Activated naive CD4-positive, alpha-beta T cell treated with anti-CD3 and anti-CD28 coated beads, Interleukin-2, amount 50 U/mL, for 24 hours (primary cell): ENCODE results near the gene MYO15B.

Experiments
- H3K27ac Mint-ChIP-seq: one replicate; pipeline ENCODE4 v1.8.0; 2021; ENCODE audit warnings: mild to moderate bottlenecking, mixed read lengths
- H3K27me3 Mint-ChIP-seq: one replicate; pipeline ENCODE4 v1.8.0; 2021; ENCODE audit warnings: mixed read lengths
- H3K36me3 Mint-ChIP-seq: one replicate; pipeline ENCODE4 v1.8.0; 2021; ENCODE audit warnings: mixed read lengths
- H3K4me1 Mint-ChIP-seq: one replicate; pipeline ENCODE4 v1.8.0; 2021; ENCODE audit warnings: mixed read lengths
- H3K4me3 Mint-ChIP-seq: one replicate; pipeline ENCODE4 v1.8.0; 2021; ENCODE audit warnings: mild to moderate bottlenecking, mixed read lengths
- H3K9me3 Mint-ChIP-seq: one replicate; pipeline ENCODE4 v1.8.0; 2021; ENCODE audit warnings: mixed read lengths

The MYO15B gene

DNA sequence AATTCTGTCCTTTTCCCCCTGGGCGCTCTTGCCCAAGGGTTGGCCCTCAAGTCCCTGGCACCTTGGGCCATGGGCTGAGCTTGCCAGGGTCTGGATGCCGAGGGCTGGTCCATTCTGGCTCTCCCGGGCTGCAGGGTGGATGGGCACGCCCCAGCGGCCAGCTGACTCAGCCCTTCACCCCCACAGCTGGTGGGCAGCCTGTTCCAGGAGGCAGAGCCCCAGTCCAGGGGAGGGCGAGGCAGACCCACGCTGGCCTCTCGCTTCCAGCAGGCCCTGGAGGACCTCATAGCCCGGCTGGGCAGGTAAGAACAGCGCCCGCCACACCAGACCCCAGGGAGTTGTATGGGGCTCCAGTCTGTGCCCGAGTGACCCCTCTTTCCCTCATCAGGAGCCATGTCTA lies 15.0 kb downstream of the MYO15B start:
- no peaks in the 10 kb centered on the region for H3K4me1 Mint-ChIP-seq
- H3K36me3 Mint-ChIP-seq = no peaks in the 10 kb centered on the region
- H3K4me3 Mint-ChIP-seq = no peak overlapping the region
- no peak overlapping the region for H3K27ac Mint-ChIP-seq
- H3K9me3 Mint-ChIP-seq = no peaks in the 10 kb centered on the region
- H3K27me3 Mint-ChIP-seq = no peaks in the 10 kb centered on the region

- no peak overlapping the region for H3K27ac Mint-ChIP-seq
- no peak overlapping the region for H3K4me3 Mint-ChIP-seq
- H3K4me1 Mint-ChIP-seq = no peaks in the 10 kb centered on the region
- no peaks in the 10 kb centered on the region for H3K27me3 Mint-ChIP-seq
- H3K9me3 Mint-ChIP-seq = no peaks in the 10 kb centered on the region
- H3K36me3 Mint-ChIP-seq = no peaks in the 10 kb centered on the region
These were observed 15.5 kb downstream of the MYO15B start for GRCh38 chr17:75603123-75603522.

DNA sequence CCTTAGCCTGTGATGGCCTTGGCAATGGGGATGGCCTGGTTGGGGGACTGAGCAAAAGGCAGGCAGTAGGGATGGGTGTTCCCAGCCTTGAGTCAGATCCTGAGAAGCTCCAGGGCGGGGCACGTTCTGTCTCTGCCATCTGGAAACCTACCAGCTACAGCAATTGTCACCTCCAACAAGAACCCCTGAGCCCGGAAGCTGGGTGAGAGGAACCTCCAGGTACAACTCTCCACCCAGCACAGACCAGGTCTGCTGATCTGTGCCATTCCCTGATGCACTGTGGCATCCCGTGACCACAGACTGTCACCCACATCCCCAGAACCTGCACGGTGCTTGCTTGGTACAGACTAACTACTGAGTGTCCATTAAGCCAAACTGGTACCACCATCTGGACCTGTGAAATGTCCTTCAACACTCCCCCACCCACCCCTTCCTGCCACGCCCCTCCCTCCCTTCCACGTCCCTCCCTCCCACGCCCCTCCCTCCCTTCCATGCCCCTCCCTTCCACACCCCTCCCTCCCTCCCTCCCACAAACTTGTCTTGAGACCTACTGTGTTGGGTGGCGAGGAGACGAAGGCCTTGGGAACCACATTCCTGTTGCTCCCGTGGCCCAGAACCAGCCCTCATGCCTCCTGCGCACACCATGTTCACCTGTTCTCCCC lies 16.6 kb downstream of the MYO15B start:
- Mint-ChIP-seq H3K9me3 (no peaks in the 10 kb centered on the region), H3K27ac (no peak overlapping the region), H3K4me3 (no peak overlapping the region), H3K4me1 (no peaks in the 10 kb centered on the region), H3K36me3 (no peaks in the 10 kb centered on the region), H3K27me3 (no peaks in the 10 kb centered on the region)

GRCh38 chr17:75605790-75606189 lies 18.2 kb downstream of the MYO15B start:
- H3K27me3 Mint-ChIP-seq = no peaks in the 10 kb centered on the region

DNA sequence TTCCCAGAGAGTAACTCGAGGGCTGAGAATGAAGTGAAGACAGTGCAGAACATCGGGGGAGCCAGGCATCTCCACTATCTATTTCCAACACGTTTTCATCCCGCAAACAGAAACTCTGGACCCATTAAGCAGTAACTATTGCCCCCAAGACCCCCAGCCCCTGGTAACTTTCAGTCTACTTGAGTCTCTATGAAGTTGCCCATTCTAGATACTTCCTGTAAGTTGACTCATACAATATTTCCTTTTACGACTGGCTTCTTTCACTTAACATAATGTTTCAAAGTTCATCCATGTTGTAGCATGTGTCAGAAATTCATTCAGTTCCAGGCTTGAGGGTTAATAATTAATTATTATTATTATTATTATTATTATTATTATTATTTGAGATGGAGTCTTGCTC lies 19.5 kb downstream of the MYO15B start:
- H3K4me3 Mint-ChIP-seq = no peak overlapping the region
- no peak overlapping the region for H3K27ac Mint-ChIP-seq
- no peaks in the 10 kb centered on the region for H3K27me3 Mint-ChIP-seq
- H3K4me1 Mint-ChIP-seq = no peaks in the 10 kb centered on the region
- no peaks in the 10 kb centered on the region for H3K9me3 Mint-ChIP-seq
- no peaks in the 10 kb centered on the region for H3K36me3 Mint-ChIP-seq

More at GRCh38 chr17:75605790-75606189, 18.2 kb downstream of the MYO15B start:
- Mint-ChIP-seq H3K4me1 (no peaks in the 10 kb centered on the region), H3K36me3 (no peaks in the 10 kb centered on the region), H3K27ac (no peak overlapping the region), H3K9me3 (no peaks in the 10 kb centered on the region), H3K4me3 (no peak overlapping the region)

DNA sequence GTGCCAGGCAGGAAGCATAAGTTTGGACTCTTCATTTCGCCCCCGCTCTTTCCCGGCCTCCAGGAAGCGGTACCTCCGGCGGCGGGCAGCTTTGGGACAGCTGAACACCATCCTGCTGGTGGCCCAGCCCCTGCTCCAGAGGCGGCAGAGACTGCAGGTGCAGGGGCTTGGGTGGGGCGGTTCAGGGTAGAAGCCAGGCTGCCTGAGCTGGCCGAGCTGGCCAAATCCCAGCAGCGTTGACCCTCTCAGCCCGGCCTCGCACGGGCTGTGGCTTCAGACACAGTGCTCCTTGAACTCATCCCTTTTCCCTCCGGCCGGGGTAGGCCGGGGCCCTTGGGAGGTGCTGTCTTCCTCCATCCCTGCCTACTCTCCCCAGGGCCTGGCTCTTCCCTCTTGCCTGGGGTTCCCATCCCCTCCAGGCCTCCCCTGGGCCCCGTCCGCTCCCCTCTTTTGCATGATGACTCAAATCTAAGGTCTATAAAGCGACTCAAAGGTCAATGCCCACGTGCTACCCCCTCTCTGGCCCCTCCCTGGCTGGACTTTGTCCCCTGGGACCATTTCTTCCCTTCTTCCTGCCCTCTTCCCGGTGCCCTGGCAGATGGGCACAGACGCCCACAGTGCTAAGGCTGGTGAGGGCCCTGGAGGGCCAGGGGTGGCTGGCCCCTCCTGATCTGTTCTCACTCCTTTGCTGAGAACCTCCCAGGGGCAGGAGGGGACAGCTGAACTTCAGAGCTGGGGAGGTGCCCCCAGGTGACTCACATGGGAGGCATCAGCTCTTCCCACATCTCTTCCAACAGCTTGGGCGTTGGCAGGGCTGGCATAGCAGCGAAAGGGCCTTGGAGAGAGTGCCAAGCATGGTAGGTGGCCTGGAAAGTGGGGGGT lies 22.7 kb downstream of the MYO15B start:
- Mint-ChIP-seq H3K4me1 (no peaks in the 10 kb centered on the region), H3K36me3 (no peaks in the 10 kb centered on the region), H3K27ac (no peak overlapping the region), H3K27me3 (no peaks in the 10 kb centered on the region), H3K4me3 (no peak overlapping the region), H3K9me3 (no peaks in the 10 kb centered on the region)

GRCh38 chr17:75611851-75612429 lies 24.3 kb downstream of the MYO15B start:
- Mint-ChIP-seq H3K27ac (no peak overlapping the region), H3K27me3 (no peaks in the 10 kb centered on the region), H3K36me3 (no peaks in the 10 kb centered on the region), H3K4me3 (no peak overlapping the region), H3K9me3 (no peaks in the 10 kb centered on the region), H3K4me1 (no peaks in the 10 kb centered on the region)

- H3K4me3 Mint-ChIP-seq = no peak overlapping the region
- no peaks in the 10 kb centered on the region for H3K36me3 Mint-ChIP-seq
- no peaks in the 10 kb centered on the region for H3K27me3 Mint-ChIP-seq
- no peaks in the 10 kb centered on the region for H3K9me3 Mint-ChIP-seq
- no peaks in the 10 kb centered on the region for H3K4me1 Mint-ChIP-seq
- no peak overlapping the region for H3K27ac Mint-ChIP-seq
These were observed 25.5 kb downstream of the MYO15B start for GRCh38 chr17:75612906-75613626.

GRCh38 chr17:75614006-75614405 lies 26.4 kb downstream of the MYO15B start:
- Mint-ChIP-seq H3K4me3 (no peak overlapping the region), H3K36me3 (no peaks in the 10 kb centered on the region), H3K4me1 (no peaks in the 10 kb centered on the region), H3K27me3 (no peaks in the 10 kb centered on the region), H3K9me3 (no peaks in the 10 kb centered on the region), H3K27ac (no peak overlapping the region)

- H3K9me3 Mint-ChIP-seq = no peaks in the 10 kb centered on the region
- H3K4me3 Mint-ChIP-seq = no peak overlapping the region
- no peak overlapping the region for H3K27ac Mint-ChIP-seq
- no peaks in the 10 kb centered on the region for H3K4me1 Mint-ChIP-seq
- no peaks in the 10 kb centered on the region for H3K36me3 Mint-ChIP-seq
- H3K27me3 Mint-ChIP-seq = no peaks in the 10 kb centered on the region
These were observed 27.1 kb downstream of the MYO15B start for GRCh38 chr17:75614556-75615270.

DNA sequence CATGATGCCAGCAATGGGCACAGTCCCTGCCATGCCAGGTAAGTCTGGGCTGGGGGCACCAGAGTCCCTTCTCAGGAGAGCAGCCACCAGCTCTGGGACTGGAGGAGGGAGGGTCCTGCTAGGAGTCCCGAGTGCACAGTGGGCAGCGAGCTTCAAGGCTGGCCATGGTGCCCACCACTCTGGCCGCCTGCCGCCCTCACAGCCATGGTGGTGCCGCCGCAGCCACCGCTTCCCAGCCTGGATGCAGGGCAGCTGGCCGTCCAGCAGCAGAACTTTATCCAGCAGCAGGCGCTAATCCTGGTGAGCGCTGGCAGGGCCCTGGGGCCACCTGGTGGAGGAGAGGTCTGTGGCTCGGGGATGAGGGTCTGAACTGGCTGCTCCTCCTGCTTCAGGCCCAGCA lies 27.7 kb downstream of the MYO15B start:
- H3K4me3 Mint-ChIP-seq = no peak overlapping the region
- no peak overlapping the region for H3K27ac Mint-ChIP-seq
- no peaks in the 10 kb centered on the region for H3K4me1 Mint-ChIP-seq
- no peaks in the 10 kb centered on the region for H3K9me3 Mint-ChIP-seq
- H3K27me3 Mint-ChIP-seq = no peaks in the 10 kb centered on the region
- no peaks in the 10 kb centered on the region for H3K36me3 Mint-ChIP-seq

DNA sequence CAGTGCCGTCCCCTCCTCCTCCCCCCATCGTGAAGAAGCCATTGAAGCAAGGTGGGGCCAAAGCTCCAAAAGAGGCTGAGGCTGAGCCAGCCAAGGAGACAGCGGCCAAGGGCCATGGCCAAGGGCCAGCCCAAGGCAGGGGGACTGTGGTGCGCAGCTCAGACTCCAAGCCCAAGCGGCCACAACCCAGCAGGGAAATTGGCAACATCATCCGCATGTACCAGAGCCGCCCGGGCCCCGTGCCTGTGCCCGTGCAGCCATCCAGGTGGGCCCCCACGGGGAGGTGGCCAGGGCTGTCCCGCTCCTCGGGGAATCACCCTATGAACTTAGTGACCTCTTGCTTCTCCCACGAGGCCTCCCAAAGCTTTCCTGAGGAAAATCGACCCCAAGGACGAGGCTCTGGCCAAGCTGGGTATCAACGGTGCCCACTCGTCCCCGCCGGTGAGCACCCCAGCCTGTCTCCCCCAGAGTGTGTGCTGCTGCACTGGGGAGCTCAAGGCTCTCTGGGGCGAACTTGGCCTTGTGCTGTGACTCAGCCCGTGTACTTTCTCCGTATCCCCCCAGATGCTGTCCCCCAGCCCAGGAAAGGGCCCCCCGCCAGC lies 29.0 kb downstream of the MYO15B start:
- Mint-ChIP-seq H3K9me3 (no peaks in the 10 kb centered on the region), H3K4me3 (no peak overlapping the region)

GRCh38 chr17:75617218-75617617 lies 29.6 kb downstream of the MYO15B start:
- no peak overlapping the region for H3K4me3 Mint-ChIP-seq
- no peaks in the 10 kb centered on the region for H3K27me3 Mint-ChIP-seq
- H3K9me3 Mint-ChIP-seq = no peaks in the 10 kb centered on the region
- H3K4me1 Mint-ChIP-seq = no peaks in the 10 kb centered on the region
- no peak overlapping the region for H3K27ac Mint-ChIP-seq
- H3K36me3 Mint-ChIP-seq = no peaks in the 10 kb centered on the region

More for the DNA sequence above, 29.0 kb downstream of the MYO15B start:
- H3K4me1 Mint-ChIP-seq = no peaks in the 10 kb centered on the region
- no peak overlapping the region for H3K27ac Mint-ChIP-seq
- H3K27me3 Mint-ChIP-seq = no peaks in the 10 kb centered on the region
- H3K36me3 Mint-ChIP-seq = no peaks in the 10 kb centered on the region

- Mint-ChIP-seq H3K27ac (no peak overlapping the region), H3K9me3 (no peaks in the 10 kb centered on the region), H3K4me3 (no peak overlapping the region), H3K27me3 (no peaks in the 10 kb centered on the region), H3K36me3 (no peaks in the 10 kb centered on the region), H3K4me1 (no peaks in the 10 kb centered on the region)
These were observed 30.1 kb downstream of the MYO15B start for GRCh38 chr17:75617675-75618074.
